Tibial nerve (tissue), 4 donors: ENCODE results near the gene NFAM1. TPM values are rescaled to one million over a fixed set of nuclear protein-coding genes. Genes with fewer than 3 reads are reported as not detected.

Experiments
- DNase-seq, 2 donors: peaks; one replicate each; pipeline ENCODE4 v3.0.0-alpha.2; 2019; ENCODE audit warnings: low spot score in 2 of 2
- H3K27ac ChIP-seq, 4 donors: fragments of 200-600 bp; sonication (generic) in 3 of 4; one replicate each; pipeline ENCODE4 v1.5.1; 2017 to 2019; ENCODE audit warnings: mild to moderate bottlenecking in 1 of 4
- H3K27me3 ChIP-seq, 2 donors: fragments of 200-600 bp; sonication (generic) in 1 of 2; one replicate each; pipeline versions ENCODE4 v1.5.1 to v1.6.0; 2017 to 2019
- H3K36me3 ChIP-seq, 3 donors: fragments of 200-600 bp; sonication (generic); one replicate each; pipeline ENCODE4 v1.5.1; 2018 to 2019
- H3K4me1 ChIP-seq, 4 donors: fragments of 200-600 bp; sonication (generic) in 3 of 4; one replicate each; pipeline ENCODE4 v1.5.1; 2017 to 2019
- H3K4me3 ChIP-seq, 4 donors: fragments of 200-600 bp; sonication (generic) in 3 of 4; one replicate each; pipeline ENCODE4 v1.5.1; 2017 to 2019; ENCODE audit warnings: mild to moderate bottlenecking in 1 of 4, moderate library complexity in 1 of 4
- H3K9me3 ChIP-seq, 4 donors: fragments of 200-600 bp; sonication (generic) in 3 of 4; one replicate each; pipeline ENCODE4 v1.5.1; 2017 to 2019
- CTCF ChIP-seq, 5 experiments: fragments of 200-600 bp in 3 of 5; fragments of 450-650 bp in 2 of 5; sonication (generic) in 3 of 5; IDR thresholded peaks; one replicate each; pipeline ENCODE4 v1.5.1; 2016 to 2019; ENCODE audit warnings: antibody characterized with exemption in 5 of 5, mild to moderate bottlenecking in 3 of 5, moderate library complexity in 2 of 5
- EP300 ChIP-seq, 2 donors: sonication (generic); formaldehyde crosslinking; IDR thresholded peaks; one replicate each; pipeline ENCODE4 v1.6.1; 2017; ENCODE audit warnings: antibody characterized with exemption in 2 of 2, mild to moderate bottlenecking in 1 of 2
- POLR2A ChIP-seq, 2 donors: fragments of 450-650 bp; IDR thresholded peaks; one replicate each; pipeline ENCODE4 v1.6.1; 2017; ENCODE audit warnings: antibody characterized with exemption in 2 of 2, mild to moderate bottlenecking in 2 of 2, moderate library complexity in 2 of 2
- WGBS, 2 donors: methylation state at CpG; one replicate each; pipeline ENCODE4 v1.1.5; 2018; 5-methylcytosine and 5-hydroxymethylcytosine counted together
- total RNA-seq, 4 donors: library from RNA; depleted of rRNA; stranded (reverse); fragments of >200 nt; gene quantifications; one replicate each; pipeline ENCODE4 v1.1.0, GENCODE V29; 2016

NFAM1 gene
- total RNA-seq, 4 donors from 2014 or later: 1.8 to 2.8 (median 2.2) TPM

GRCh38 chr22:42369250-42370041 lies 62.8 kb downstream of the NFAM1 start:
- Histone ChIP-seq H3K27me3 (peaks cover 0 to 22% of the 10 kb centered on the region in 2 donors), H3K36me3 (no peaks in the 10 kb centered on the region), H3K4me3 (peak overlapping the region; percentile 7 to 72 (median 56)), H3K4me1 (peaks cover 0 to 52% (median 24%) of the 10 kb centered on the region in 4 donors), H3K9me3 (no peaks in the 10 kb centered on the region), H3K27ac (peak overlapping the region in 2 of 4 donors; percentile 60 to 63)
- peak in 1 of 5 experiments; percentile 16 for TF ChIP-seq CTCF (IDR thresholded peaks at IDR 0.05)
- no peak for TF ChIP-seq POLR2A (IDR thresholded peaks at IDR 0.05)
- 12 to 14% methylated on average over 24 to 28 of the region's 42 CpGs for WGBS, 2 donors
- DNase-seq: peak; percentile 75 to 81

GRCh38 chr22:42368379-42369249 lies 63.6 kb downstream of the NFAM1 start:
- H3K4me1 ChIP-seq: peaks cover 0 to 57% (median 24%) of the 10 kb centered on the region in 4 donors
- no peaks in the 10 kb centered on the region for H3K9me3 ChIP-seq
- WGBS, 2 donors: 1 to 3% methylated on average over 41 to 57 of the region's 86 CpGs
- DNase-seq: no peak
- peak overlapping the region; percentile 42 to 72 (median 56) for H3K4me3 ChIP-seq
- no peaks in the 10 kb centered on the region for H3K36me3 ChIP-seq
- peak in 1 of 2 donors; percentile 41 for TF ChIP-seq EP300 (IDR thresholded peaks at IDR 0.05)
- peak in 1 of 2 donors; percentile 59 for TF ChIP-seq POLR2A (IDR thresholded peaks at IDR 0.05)
- TF ChIP-seq CTCF (IDR thresholded peaks at IDR 0.05): no peak
- peaks cover 0 to 22% of the 10 kb centered on the region in 2 donors for H3K27me3 ChIP-seq
- peak overlapping the region in 2 of 4 donors; percentile 60 to 63 for H3K27ac ChIP-seq

GRCh38 chr22:42367980-42368378 lies 64.2 kb downstream of the NFAM1 start:
- no peak for DNase-seq
- Histone ChIP-seq H3K27ac (peak overlapping the region in 2 of 4 donors; percentile 60 to 63), H3K4me3 (peak overlapping the region; percentile 42 to 72 (median 56)), H3K9me3 (no peaks in the 10 kb centered on the region), H3K4me1 (peaks cover 0 to 57% (median 24%) of the 10 kb centered on the region in 4 donors), H3K36me3 (no peaks in the 10 kb centered on the region), H3K27me3 (peaks cover 0 to 22% of the 10 kb centered on the region in 2 donors)
- TF ChIP-seq CTCF (IDR thresholded peaks at IDR 0.05) (no peak), POLR2A (IDR thresholded peaks at IDR 0.05) (no peak), EP300 (IDR thresholded peaks at IDR 0.05) (no peak)
- 32 to 35% methylated on average over 8 to 11 of the region's 11 CpGs for WGBS, 2 donors

- H3K36me3 ChIP-seq: no peaks in the 10 kb centered on the region
- peak overlapping the region in 3 of 4 donors; percentile 2 to 61 (median 51) for H3K27ac ChIP-seq
- no peak for TF ChIP-seq EP300 (IDR thresholded peaks at IDR 0.05)
- TF ChIP-seq POLR2A (IDR thresholded peaks at IDR 0.05): no peak
- TF ChIP-seq CTCF (IDR thresholded peaks at IDR 0.05): no peak
- H3K4me3 ChIP-seq: no peak overlapping the region
- 62 to 72% methylated on average over 8 of the region's 8 CpGs for WGBS, 2 donors
- H3K4me1 ChIP-seq: peaks cover 0 to 57% (median 24%) of the 10 kb centered on the region in 4 donors
- no peak for DNase-seq
- peaks cover 0 to 22% of the 10 kb centered on the region in 2 donors for H3K27me3 ChIP-seq
- H3K9me3 ChIP-seq: no peaks in the 10 kb centered on the region
Measured at GRCh38 chr22:42366806-42367581, 65.2 kb downstream of the NFAM1 start.
